Stimulated activated CD4-positive, alpha-beta T cell treated with anti-CD3 and anti-CD28 coated beads, TNF-alpha, amount 100 ng/mL, for 48 hours (primary cell): ENCODE data around the gene SPDYC.
"Not testable (repeated sequence)": the region's sequence is repeated elsewhere in the genome, so short reads cannot be mapped to it uniquely, and the experiment has no call there.

Experiments
- DNase-seq, 3 donors: peaks; one replicate each; pipeline ENCODE4 v3.0.0-alpha.2; 2020; ENCODE audit warnings: low read depth in 3 of 3

SPDYC gene

GRCh38 chr11:65134240-65134951 is 35.6 kb upstream of the SPDYC start, which contains the start of gene SYVN1:
SYVN1 (minus strand) TSS chr11:65134519; CDS start chr11:65133601, 918 bp downstream.
- DNase-seq, result peak; percentile 81 to 89 (median 82)

DNA sequence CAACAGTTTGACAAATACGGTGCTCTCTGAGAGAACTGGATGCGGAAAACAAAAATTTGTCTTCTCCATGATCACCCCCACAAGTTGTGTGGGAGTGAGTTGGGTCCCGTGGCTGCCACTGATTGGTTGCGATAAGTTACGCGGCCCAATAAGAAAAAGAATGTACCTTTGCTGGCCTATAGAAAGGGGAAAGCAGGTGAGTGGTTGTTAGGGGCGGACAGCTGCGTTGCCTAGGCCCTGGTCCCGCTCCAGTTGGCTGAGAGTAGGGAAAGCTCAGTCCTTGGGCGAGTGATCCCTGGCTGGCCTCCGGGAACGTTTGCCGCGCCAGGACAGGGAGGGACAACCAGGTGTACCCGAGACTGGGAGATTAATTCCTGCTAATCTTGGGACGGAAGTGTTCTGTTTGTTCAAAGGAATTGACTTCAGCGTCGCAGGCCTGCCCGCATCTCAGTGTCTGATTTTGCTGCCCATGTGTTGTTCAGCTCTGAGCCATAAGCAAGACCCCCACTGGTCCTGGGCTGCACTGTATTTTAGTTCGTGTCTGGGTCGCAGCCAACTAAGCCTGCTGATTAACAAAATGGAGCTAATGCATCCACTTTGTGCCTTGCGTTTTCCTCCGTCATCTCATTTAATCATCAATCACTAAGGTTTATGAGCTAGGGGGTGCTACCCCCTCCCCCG is 34.9 kb upstream of the SPDYC start:
- DNase-seq, result peak; percentile 66 to 76 (median 71)

- DNase-seq, result no peak
Observed at GRCh38 chr11:65135633-65136145, 34.3 kb upstream of the SPDYC start.

- DNase-seq, result no peak
Observed at GRCh38 chr11:65136515-65137096, 33.4 kb upstream of the SPDYC start.

- no peak for DNase-seq
Observed at GRCh38 chr11:65141896-65142494, 28.0 kb upstream of the SPDYC start.

GRCh38 chr11:65147352-65148075 is 22.5 kb upstream of the SPDYC start:
- no peak for DNase-seq

- DNase-seq, result no peak
Observed at GRCh38 chr11:65148657-65149056, 21.4 kb upstream of the SPDYC start.

DNA sequence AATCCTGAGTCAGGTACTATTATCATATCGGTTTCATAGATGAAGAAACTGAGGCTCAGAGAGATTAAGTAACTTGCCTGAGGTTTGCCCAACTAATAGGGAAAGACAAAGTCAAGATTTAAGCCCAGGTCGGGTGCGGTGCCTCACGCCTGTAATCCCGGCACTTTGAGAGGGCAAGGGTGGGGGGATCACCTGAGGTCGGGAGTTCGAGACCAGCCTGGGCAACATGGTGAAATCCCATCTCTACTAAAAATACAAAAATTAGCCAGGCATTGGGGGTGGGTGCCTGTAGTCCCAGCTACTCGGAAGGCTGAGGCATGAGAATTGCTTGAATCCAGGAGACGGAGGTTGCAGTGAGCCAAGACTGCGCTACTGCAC is 19.9 kb upstream of the SPDYC start:
- DNase-seq, result not testable (repeated sequence)

DNA sequence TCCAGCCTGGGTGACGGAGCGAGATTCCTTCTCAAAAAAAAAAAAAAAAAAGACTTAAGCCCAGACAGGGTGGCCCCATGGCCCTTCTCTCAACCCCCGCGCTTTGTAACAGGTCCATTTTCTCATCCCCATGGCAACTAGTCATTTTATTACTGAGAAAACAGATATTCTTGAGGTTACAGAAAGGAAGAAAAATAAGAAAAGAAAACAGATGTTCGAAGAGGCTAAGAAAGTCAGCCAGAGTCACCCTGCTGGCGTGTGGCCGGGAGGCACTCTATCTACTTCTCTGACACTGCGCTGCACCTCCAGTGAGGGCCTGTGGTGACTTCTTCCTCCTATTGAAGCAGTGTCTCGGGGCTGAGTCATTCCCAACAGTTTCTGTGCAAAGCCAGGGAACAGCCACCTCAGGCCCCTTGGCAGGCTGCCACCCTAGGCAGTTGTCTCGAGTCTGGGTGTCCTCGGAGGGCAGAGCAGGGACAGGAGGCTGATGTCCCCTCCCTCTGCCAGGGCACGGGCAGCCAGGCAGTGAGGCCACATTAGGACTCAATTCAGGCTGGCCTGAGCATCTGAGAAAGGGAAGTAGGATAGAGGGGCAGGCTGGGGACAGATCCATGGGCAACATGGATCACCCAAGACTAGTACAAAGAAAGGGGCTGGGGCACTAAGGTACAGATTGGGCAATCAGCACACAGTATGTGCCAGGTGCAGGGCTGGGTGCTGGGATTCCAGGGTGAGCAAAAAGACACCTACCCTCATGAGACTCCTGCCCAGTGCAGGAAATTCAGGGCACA is 19.3 kb upstream of the SPDYC start:
- peak in 1 of 3 donors; percentile 49 for DNase-seq

DNA sequence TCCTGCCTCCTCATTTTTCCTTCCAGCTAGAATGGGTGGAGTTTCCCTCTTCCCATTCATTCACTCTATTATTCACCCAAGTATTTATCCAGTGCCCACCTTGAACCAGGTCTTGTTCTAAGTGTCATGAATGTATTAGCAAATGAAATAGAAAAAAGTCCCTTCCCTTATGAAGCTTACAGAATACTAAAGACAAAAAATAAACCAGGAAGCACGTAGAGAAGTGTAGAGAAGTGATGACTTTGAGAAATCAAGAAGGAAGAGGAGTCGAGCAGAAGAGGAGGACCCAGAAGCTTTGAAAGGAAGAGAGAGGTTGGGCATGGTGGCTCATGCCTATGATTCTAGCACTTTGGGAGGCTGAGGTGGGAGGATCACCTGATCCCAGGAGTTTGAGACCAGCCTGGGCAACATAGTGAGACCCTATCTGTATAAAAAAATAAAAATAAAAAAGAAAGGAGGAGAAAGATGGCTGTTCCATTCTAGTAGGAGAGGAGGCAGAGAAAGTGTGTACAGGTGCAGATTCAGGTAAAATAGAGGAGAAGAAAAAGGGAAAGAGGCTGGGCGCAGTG is 18.6 kb upstream of the SPDYC start:
- no peak for DNase-seq

DNA sequence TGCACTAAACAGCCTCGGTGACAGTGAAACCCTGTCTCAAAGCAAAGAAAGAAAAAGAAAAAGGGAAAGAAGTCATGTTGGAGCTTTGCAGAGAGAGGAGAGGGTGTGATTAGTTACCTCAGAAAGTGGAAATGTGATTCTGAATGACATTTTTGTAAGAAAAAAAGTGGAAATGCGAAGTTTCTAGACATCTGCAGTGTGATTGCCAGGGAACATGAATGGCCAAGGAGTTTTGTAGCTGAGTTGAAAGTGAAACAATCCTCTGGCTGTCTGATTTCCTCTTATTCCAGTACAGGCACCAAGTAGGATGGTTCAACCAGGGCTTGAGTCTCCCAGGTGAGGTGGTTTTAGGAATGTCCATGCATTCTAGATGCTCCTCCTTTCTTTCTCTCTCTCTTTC is 17.9 kb upstream of the SPDYC start:
- no peak for DNase-seq

- DNase-seq, result no peak
Observed at GRCh38 chr11:65156256-65156655, 13.8 kb upstream of the SPDYC start.

DNA sequence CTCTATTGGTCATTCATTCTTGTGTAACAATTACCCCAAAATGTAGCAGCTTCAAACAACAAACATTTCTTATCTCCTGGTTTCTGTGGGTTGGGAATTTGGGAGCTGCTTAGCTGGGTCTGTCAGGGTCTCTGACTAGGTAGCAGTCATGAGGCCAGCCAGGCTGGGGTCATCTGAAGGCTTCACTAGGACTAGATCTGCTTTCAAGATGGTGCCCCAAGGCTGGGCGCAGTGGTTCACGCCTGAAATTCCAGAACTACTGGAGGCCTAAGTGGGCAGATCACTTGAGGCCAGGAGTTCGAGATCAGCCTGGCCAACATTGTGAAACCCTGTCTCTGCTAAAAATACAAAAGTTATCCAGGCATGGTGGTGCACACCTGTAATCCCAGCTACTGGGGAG is 13.1 kb upstream of the SPDYC start:
- DNase-seq, result no peak

- no peak for DNase-seq
Observed at GRCh38 chr11:65157336-65157735, 12.7 kb upstream of the SPDYC start.

DNA sequence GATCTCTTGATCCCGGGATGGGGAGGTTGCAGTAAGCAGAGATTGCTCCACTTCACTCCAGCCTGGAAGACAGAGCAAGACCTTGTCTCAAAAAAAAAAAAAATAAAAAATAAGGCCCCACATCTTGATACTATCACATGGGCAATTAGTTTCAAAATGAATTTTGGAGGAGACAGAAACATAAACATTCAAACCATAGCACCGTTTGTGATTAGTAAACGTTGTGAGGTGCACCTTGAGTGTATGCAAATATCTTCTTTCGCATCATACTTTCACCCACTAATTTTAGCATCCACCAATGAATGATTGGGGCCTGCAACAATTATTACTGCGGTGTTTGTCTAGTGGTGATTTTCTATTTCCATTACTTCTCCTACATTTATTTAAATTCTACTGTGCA is 11.0 kb upstream of the SPDYC start:
- no peak for DNase-seq

DNA sequence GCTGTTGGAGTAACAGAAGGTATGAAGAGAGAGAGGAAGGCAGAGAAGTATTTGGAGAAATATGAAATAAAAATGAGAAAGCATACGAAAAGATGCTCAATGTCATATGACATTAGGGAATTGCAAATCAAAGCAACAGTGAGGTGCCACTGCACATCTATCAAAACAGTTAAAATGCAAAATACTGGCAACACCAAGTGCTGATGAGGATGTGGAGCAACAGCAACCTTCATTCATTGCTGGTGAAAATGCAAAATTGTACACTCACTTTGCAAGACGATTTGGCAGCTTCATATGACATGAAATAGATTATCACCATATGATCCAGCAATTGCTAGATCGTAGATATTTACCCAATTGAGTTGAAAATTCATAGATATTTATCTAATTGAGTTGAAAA is 9.4 kb upstream of the SPDYC start:
- DNase-seq, result no peak

GRCh38 chr11:65163684-65164083 is 6.3 kb upstream of the SPDYC start:
- DNase-seq, result no peak

DNA sequence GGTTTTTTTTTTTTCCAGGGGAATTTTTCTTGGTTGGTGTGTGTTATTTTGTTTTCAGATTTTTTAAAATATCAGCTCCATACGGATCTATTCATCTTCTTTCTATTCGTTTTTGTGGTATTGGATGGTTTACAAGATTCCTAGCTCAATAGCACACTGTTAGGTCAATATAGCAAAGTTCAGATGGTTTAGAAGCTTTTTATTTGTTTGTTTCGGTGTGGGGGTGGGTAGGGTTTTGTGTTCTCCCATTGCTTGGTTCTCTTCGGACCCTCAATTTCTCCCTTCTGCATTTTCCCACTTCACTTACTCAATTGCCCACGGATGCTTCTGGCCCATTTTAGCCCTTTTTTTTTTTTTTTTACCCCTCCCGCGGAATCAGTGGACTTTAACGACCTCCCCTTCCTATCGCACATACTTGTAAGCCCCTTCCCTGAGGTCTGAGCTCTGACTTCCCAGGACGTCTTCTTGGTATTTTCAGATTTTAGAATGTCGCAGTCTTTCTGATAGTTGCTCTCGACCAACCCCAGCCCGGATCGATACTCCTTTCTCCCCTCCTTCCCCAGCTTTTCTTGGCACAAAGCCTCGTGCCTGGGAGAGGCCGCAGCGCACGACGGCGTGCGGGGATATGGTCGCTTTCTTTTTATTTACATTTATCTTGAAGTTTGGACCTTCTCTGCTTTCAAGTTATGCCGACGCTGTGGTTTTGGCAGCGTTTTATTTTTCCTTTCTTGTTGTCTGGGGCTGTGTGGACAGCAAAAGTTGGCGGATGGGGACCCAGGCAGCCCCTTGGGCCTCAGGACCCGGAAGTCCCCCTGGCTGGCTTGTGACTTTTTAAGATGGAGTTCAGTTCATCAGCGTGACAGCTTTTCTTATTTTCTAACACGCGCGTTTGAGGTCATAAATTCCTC is 4.4 kb upstream of the SPDYC start:
- no peak for DNase-seq

DNA sequence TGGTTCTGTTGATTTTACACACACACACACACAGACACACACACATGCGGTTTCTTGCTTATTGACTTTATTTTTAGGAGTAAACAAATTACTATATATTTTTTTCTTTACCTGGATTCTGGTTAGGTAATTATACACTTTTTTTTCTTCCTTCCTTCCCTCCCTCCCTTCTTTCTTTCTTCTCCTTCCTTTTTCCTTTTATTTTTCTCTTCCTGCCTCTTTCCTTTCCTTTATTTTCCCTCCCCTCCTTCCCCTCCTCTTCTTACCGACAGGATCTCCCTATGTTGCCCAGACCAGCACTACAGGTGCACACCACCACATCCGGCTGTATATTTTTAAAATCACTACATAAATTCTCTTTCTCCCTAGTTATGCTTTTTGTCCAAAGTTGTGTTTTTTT is 3.1 kb upstream of the SPDYC start:
- no peak for DNase-seq

DNA sequence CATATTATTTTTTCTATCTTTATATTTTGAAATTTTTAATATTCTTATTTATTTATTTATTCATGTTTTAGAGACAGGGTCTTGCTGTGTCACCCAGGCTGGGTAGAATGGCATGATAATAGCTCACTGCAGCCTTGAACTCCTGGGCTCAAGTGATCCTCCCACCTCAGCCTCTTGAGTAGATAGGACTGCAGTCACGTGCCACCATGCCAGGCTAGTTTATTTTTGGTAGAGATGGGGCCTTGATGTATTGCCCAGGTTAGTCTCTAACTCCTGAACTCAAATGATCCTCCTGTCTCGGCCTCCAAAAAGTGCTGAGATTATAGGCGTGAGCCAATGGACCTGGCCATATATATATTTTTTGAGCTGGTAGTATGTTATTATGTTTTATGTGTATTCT is 2.4 kb upstream of the SPDYC start:
- DNase-seq, result no peak
